GM23248 (cell line): ENCODE measurements around the gene SWSAP1.

Source experiments
- EZH2 ChIP-seq: fragments of 200-600 bp; sonication (generic); IDR thresholded peaks from 2 replicates; pipeline ENCODE4 v1.6.1; 2018; ENCODE audit warnings: antibody characterized with exemption, mild to moderate bottlenecking; ENCODE audit not compliant: insufficient read depth, poor library complexity, severe bottlenecking
- EZH2phosphoT487 ChIP-seq: fragments of 200-600 bp; sonication (generic); IDR thresholded peaks from 2 replicates; pipeline ENCODE4 v1.6.1; 2018; ENCODE audit warnings: antibody characterized with exemption, moderate library complexity, mild to moderate bottlenecking, low read depth; ENCODE audit not compliant: insufficient read depth

DNA sequence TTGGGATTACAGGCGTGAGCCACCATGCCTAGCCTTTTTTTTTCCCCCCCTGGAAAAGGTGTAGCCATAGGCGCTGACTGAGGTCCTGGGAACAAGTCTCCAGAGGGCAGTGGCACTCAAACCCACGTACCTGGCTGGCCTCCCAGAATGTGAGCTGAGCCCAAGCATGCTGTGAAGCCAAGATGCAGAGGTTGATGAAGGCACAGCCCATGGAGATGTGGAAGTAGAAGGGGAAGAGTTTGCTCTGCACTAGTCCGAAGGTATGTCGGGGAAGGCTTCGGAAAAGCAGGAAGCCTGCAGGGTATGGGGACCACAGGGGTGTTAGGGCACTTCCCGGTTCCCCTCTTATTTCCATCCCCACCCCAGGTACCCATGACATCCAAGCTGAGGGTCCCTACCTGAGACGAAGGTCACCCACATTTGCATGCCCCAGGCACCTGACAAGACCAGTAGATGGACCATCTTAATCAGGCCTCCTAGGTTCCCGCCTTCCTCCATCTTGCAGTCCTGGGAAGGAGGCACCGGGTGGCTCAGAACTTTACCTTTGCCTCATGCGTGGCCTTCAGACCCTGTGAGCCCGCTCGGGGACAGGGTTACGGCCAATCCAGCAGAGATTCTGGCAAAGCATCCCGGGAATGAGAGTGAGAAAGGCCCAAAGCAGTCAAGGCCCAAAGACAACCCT is 29.2 kb upstream of the SWSAP1 start:
- TF ChIP-seq EZH2 (no peak), EZH2phosphoT487 (no peak)
